SK-N-SH (cell line): ENCODE data around the gene MBP. TPM values are rescaled to one million over a fixed set of nuclear protein-coding genes. Genes with fewer than 3 reads are reported as not detected.

Experiments used
- CTCF ChIA-PET: fragments of 300-600, 350-600 bp; formaldehyde crosslinking; extraction: SDS; loops from one replicate; lab custom pipeline; 2021; lab: Yijun Ruan, JAX
- POLR2A ChIA-PET: fragments of 350-600 bp; sonication (Branson Sonifier 250); formaldehyde crosslinking; extraction: SDS; loops from one replicate; lab custom pipeline; 2020; ENCODE audit warnings: antibody characterized with exemption, inconsistent platforms; lab: Yijun Ruan, JAX
- DNase-seq: peaks from one replicate; pipeline ENCODE4 v3.0.0; 2012
- H2AFZ ChIP-seq: fragments of 200-600 bp; sonication (generic); 2 replicates; pipeline ENCODE4 v1.8.1; 2016; ENCODE audit warnings: antibody characterized with exemption, mild to moderate bottlenecking, low read depth
- H3F3A ChIP-seq: fragments of 200-600 bp; sonication (generic); replicated peaks from 2 replicates; pipeline ENCODE3; 2016; ENCODE audit warnings: antibody characterized with exemption, mild to moderate bottlenecking; ENCODE audit not compliant: insufficient read depth
- H3K27ac ChIP-seq, 2 experiments: fragments of 200-500 bp in 1 of 2; fragments of 200-600 bp in 1 of 2; sonication (Bioruptor generic) in 1 of 2; sonication (generic), shearing (Covaris generic) in 1 of 2; 2 replicates each; pipeline versions ENCODE4 v1.5.1 to v1.6.1; 2014 to 2016; ENCODE audit warnings: low read depth in 2 of 2, inconsistent platforms in 1 of 2, low read length in 1 of 2, mild to moderate bottlenecking in 1 of 2, mixed read lengths in 1 of 2
- H3K27me3 ChIP-seq: fragments of 200-600 bp; sonication (generic), shearing (Covaris generic); 2 replicates; pipeline ENCODE4 v1.6.1; 2016; ENCODE audit warnings: mixed run types; ENCODE audit not compliant: insufficient read depth
- H3K36me3 ChIP-seq, 2 experiments: fragments of 200-500 bp in 1 of 2; fragments of 200-600 bp in 1 of 2; sonication (Bioruptor generic) in 1 of 2; sonication (generic) in 1 of 2; replicated peaks in 1 of 2; 2 replicates each; pipeline versions ENCODE3 to v1.5.1; 2014 to 2016; ENCODE audit warnings: low read length in 1 of 2, mild to moderate bottlenecking in 1 of 2; ENCODE audit not compliant: insufficient read depth in 2 of 2, control insufficient read depth in 1 of 2
- H3K4me1 ChIP-seq, 2 experiments: fragments of 200-500 bp in 1 of 2; fragments of 200-600 bp in 1 of 2; sonication (Bioruptor generic) in 1 of 2; sonication (generic), shearing (Covaris generic) in 1 of 2; 2 replicates each; pipeline versions ENCODE4 v1.5.1 to v1.6.1; 2014 to 2016; ENCODE audit warnings: low read depth in 1 of 2, low read length in 1 of 2, mixed run types in 1 of 2; ENCODE audit not compliant: insufficient read depth in 2 of 2, control insufficient read depth in 1 of 2
- H3K4me2 ChIP-seq: fragments of 200-600 bp; sonication (generic), shearing (Covaris generic); 2 replicates; pipeline ENCODE4 v1.6.1; 2017; ENCODE audit warnings: mixed run types
- H3K4me3 ChIP-seq, 2 experiments: fragments of 200-500 bp in 1 of 2; fragments of 200-600 bp in 1 of 2; sonication (Bioruptor generic) in 1 of 2; sonication (generic), shearing (Covaris generic) in 1 of 2; 2 replicates each; pipeline versions ENCODE4 v1.5.1 to v1.8.1; 2014 to 2016; ENCODE audit warnings: low read depth in 2 of 2, inconsistent platforms in 1 of 2, low read length in 1 of 2, mild to moderate bottlenecking in 1 of 2, mixed read lengths in 1 of 2, moderate library complexity in 1 of 2
- H3K79me2 ChIP-seq: fragments of 200-600 bp; sonication (generic); 2 replicates; pipeline ENCODE4 v1.8.1; 2017; ENCODE audit warnings: mild to moderate bottlenecking; ENCODE audit not compliant: insufficient read depth
- H3K9ac ChIP-seq: fragments of 200-600 bp; sonication (generic); 2 replicates; pipeline ENCODE4 v1.6.1; 2017; ENCODE audit warnings: mixed run types
- H3K9me2 ChIP-seq: fragments of 200-600 bp; sonication (generic); 2 replicates; pipeline ENCODE4 v1.6.1; 2017; ENCODE audit warnings: mixed run types
- H3K9me3 ChIP-seq: fragments of 200-600 bp; sonication (generic); 2 replicates; pipeline ENCODE4 v1.6.1; 2017; ENCODE audit warnings: mixed run types, mild to moderate bottlenecking, moderate library complexity
- H4K20me1 ChIP-seq: fragments of 200-600 bp; sonication (generic); 2 replicates; pipeline ENCODE4 v1.6.1; 2017; ENCODE audit warnings: mild to moderate bottlenecking, mixed run types; ENCODE audit not compliant: insufficient read depth
- CHD2 ChIP-seq: fragments of 150-350 bp; IDR thresholded peaks from 2 replicates; pipeline ENCODE4 v1.6.1; 2018; ENCODE audit warnings: low read length; ENCODE audit not compliant: partially characterized antibody
- ELF1 ChIP-seq: IDR thresholded peaks from 2 replicates; pipeline ENCODE4 v1.4.0; 2012
- FOSL2 ChIP-seq: IDR thresholded peaks from 2 replicates; pipeline ENCODE4 v1.4.0; 2012; ENCODE audit warnings: low read depth, mild to moderate bottlenecking, moderate library complexity, borderline replicate concordance
- FOXM1 ChIP-seq: IDR thresholded peaks from 2 replicates; pipeline ENCODE4 v1.4.0; 2012; ENCODE audit warnings: low read depth, mild to moderate bottlenecking
- GABPA ChIP-seq: IDR thresholded peaks from 2 replicates; pipeline ENCODE4 v1.4.0; 2012; ENCODE audit warnings: low read depth, mild to moderate bottlenecking
- JUND ChIP-seq: IDR thresholded peaks from 2 replicates; pipeline ENCODE4 v1.4.0; 2012
- POLR2AphosphoS5 ChIP-seq: IDR thresholded peaks from 2 replicates; pipeline ENCODE4 v1.6.1; 2012; ENCODE audit warnings: low read depth, low read length
- RFX5 ChIP-seq: IDR thresholded peaks from 2 replicates; pipeline ENCODE4 v1.6.1; 2012; ENCODE audit warnings: mild to moderate bottlenecking, improper control_type of control experiment, low read length
- SIN3A ChIP-seq: IDR thresholded peaks from 2 replicates; pipeline ENCODE4 v1.6.1; 2012; ENCODE audit warnings: low read depth, mild to moderate bottlenecking, low read length, moderate library complexity, borderline replicate concordance
- SMC3 ChIP-seq: IDR thresholded peaks from 2 replicates; pipeline ENCODE4 v1.6.1; 2012; ENCODE audit warnings: low read depth, low read length, improper control_type of control experiment
- TEAD4 ChIP-seq: IDR thresholded peaks from 2 replicates; pipeline ENCODE4 v1.4.0; 2012; ENCODE audit warnings: mild to moderate bottlenecking, borderline replicate concordance; ENCODE audit not compliant: insufficient read depth
- WGBS: methylation state at CpG from one replicate; pipeline ENCODE4 v1.1.6; 2017; ENCODE audit warnings: low lambda C conversion rate; 5-methylcytosine and 5-hydroxymethylcytosine counted together
- polyA plus RNA-seq, 3 experiments: library from polyadenylated mRNA; depleted of rRNA; stranded (reverse); fragments of >200 nt; gene quantifications; 2 replicates each; pipeline ENCODE4 v1.2.3, GENCODE V29; 2012
- TF ChIP-seq, protein P1 (sequence below): IDR thresholded peaks from 2 replicates; pipeline ENCODE4 v1.6.1; 2012; ENCODE audit warnings: mild to moderate bottlenecking, low read depth, low read length, moderate library complexity
- TF ChIP-seq, protein P2 (sequence below): fragments of 150-350 bp; IDR thresholded peaks from 2 replicates; pipeline ENCODE4 v1.6.1; 2017; ENCODE audit warnings: antibody characterized with exemption, low read length, low read depth, borderline replicate concordance
- TF ChIP-seq, protein P3 (sequence below): fragments of 200-600 bp; sonication (generic); IDR thresholded peaks from 2 replicates; pipeline ENCODE4 v1.6.1; 2017; ENCODE audit warnings: antibody characterized with exemption, mild to moderate bottlenecking, moderate library complexity
- TF ChIP-seq, protein P4 (sequence below): IDR thresholded peaks from 2 replicates; pipeline ENCODE4 v1.4.0; 2012; ENCODE audit warnings: low read depth, borderline replicate concordance
- TF ChIP-seq, protein P5 (sequence below): IDR thresholded peaks from 2 replicates; pipeline ENCODE4; 2012

MBP gene
- polyA plus RNA-seq, 1 of the 3 experiments (the other 2 are of a cell fraction) = 1.6 TPM

DNA sequence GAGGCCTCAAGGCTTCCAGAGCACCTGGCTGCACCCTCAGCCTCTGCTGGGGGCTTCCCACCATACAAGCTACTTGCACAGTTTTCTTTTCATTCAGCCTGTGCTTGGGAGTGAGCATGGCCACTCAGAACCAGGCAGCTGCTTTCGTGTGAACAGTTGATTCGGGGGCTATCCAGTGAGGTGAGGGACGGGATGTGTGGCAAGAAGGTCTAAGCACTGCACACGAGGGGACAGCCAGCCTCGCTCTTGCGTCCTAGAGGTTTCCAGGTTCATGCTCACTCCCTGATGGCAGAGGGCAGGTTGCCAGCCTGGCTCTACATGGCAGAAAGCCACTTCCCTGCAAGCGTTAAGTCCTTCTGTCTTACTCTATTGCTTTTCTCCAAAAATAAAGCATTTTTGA, 146.2 kb downstream of the MBP start:
- Histone ChIP-seq H3K4me2 (no peak overlapping the region), H3K4me3 (no peak overlapping the region), H3F3A (no peaks in the 10 kb centered on the region), H3K9me3 (no peaks in the 10 kb centered on the region), H3K4me1 (peaks cover 0 to 12% of the 10 kb centered on the region in 2 experiments; a peak in 1 of 4 replicates), H3K27ac (no peak overlapping the region), H3K27me3 (no peaks in the 10 kb centered on the region), H3K9ac (no peak overlapping the region), H3K36me3 (no peaks in the 10 kb centered on the region), H3K9me2 (no peaks in the 10 kb centered on the region), H3K79me2 (no peaks in the 10 kb centered on the region), H2AFZ (no peak overlapping the region), H4K20me1 (no peaks in the 10 kb centered on the region)
- 85% methylated on average over 7 of the region's 7 CpGs for WGBS
- CTCF ChIA-PET = interaction anchor here (1.2 to 8.2 kb wide), 5 partner anchors 12 to 184 kb away, joined by 3 to 191 read pairs (median 50); no protein-coding TSS in a partner anchor
- TF ChIP-seq, protein P1, sequence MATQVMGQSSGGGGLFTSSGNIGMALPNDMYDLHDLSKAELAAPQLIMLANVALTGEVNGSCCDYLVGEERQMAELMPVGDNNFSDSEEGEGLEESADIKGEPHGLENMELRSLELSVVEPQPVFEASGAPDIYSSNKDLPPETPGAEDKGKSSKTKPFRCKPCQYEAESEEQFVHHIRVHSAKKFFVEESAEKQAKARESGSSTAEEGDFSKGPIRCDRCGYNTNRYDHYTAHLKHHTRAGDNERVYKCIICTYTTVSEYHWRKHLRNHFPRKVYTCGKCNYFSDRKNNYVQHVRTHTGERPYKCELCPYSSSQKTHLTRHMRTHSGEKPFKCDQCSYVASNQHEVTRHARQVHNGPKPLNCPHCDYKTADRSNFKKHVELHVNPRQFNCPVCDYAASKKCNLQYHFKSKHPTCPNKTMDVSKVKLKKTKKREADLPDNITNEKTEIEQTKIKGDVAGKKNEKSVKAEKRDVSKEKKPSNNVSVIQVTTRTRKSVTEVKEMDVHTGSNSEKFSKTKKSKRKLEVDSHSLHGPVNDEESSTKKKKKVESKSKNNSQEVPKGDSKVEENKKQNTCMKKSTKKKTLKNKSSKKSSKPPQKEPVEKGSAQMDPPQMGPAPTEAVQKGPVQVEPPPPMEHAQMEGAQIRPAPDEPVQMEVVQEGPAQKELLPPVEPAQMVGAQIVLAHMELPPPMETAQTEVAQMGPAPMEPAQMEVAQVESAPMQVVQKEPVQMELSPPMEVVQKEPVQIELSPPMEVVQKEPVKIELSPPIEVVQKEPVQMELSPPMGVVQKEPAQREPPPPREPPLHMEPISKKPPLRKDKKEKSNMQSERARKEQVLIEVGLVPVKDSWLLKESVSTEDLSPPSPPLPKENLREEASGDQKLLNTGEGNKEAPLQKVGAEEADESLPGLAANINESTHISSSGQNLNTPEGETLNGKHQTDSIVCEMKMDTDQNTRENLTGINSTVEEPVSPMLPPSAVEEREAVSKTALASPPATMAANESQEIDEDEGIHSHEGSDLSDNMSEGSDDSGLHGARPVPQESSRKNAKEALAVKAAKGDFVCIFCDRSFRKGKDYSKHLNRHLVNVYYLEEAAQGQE = no peak
- TF ChIP-seq GABPA (no peak), CHD2 (no peak), ELF1 (no peak), RFX5 (no peak), POLR2AphosphoS5 (no peak), SMC3 (no peak), FOSL2 (no peak), TEAD4 (no peak), JUND (no peak), SIN3A (no peak), FOXM1 (no peak)
- TF ChIP-seq, protein P2, sequence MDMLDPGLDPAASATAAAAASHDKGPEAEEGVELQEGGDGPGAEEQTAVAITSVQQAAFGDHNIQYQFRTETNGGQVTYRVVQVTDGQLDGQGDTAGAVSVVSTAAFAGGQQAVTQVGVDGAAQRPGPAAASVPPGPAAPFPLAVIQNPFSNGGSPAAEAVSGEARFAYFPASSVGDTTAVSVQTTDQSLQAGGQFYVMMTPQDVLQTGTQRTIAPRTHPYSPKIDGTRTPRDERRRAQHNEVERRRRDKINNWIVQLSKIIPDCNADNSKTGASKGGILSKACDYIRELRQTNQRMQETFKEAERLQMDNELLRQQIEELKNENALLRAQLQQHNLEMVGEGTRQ = no peak
- TF ChIP-seq, protein P3, sequence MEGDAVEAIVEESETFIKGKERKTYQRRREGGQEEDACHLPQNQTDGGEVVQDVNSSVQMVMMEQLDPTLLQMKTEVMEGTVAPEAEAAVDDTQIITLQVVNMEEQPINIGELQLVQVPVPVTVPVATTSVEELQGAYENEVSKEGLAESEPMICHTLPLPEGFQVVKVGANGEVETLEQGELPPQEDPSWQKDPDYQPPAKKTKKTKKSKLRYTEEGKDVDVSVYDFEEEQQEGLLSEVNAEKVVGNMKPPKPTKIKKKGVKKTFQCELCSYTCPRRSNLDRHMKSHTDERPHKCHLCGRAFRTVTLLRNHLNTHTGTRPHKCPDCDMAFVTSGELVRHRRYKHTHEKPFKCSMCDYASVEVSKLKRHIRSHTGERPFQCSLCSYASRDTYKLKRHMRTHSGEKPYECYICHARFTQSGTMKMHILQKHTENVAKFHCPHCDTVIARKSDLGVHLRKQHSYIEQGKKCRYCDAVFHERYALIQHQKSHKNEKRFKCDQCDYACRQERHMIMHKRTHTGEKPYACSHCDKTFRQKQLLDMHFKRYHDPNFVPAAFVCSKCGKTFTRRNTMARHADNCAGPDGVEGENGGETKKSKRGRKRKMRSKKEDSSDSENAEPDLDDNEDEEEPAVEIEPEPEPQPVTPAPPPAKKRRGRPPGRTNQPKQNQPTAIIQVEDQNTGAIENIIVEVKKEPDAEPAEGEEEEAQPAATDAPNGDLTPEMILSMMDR = no peak
- TF ChIP-seq, protein P4, sequence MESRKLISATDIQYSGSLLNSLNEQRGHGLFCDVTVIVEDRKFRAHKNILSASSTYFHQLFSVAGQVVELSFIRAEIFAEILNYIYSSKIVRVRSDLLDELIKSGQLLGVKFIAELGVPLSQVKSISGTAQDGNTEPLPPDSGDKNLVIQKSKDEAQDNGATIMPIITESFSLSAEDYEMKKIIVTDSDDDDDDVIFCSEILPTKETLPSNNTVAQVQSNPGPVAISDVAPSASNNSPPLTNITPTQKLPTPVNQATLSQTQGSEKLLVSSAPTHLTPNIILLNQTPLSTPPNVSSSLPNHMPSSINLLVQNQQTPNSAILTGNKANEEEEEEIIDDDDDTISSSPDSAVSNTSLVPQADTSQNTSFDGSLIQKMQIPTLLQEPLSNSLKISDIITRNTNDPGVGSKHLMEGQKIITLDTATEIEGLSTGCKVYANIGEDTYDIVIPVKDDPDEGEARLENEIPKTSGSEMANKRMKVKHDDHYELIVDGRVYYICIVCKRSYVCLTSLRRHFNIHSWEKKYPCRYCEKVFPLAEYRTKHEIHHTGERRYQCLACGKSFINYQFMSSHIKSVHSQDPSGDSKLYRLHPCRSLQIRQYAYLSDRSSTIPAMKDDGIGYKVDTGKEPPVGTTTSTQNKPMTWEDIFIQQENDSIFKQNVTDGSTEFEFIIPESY = no peak
- TF ChIP-seq, protein P5, sequence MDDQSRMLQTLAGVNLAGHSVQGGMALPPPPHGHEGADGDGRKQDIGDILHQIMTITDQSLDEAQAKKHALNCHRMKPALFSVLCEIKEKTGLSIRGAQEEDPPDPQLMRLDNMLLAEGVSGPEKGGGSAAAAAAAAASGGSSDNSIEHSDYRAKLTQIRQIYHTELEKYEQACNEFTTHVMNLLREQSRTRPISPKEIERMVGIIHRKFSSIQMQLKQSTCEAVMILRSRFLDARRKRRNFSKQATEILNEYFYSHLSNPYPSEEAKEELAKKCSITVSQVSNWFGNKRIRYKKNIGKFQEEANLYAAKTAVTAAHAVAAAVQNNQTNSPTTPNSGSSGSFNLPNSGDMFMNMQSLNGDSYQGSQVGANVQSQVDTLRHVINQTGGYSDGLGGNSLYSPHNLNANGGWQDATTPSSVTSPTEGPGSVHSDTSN = no peak
- no peak for DNase-seq
- POLR2A ChIA-PET = no interaction called here
